Measurements from ENCODE around the gene SLC22A31. TPM values are rescaled to one million over a fixed set of nuclear protein-coding genes. Genes with fewer than 3 reads are reported as not detected.

The SLC22A31 gene
- total and polyA plus RNA-seq, 9 of the 15 experiments (the other 6 are each of a cell fraction or from before 2014, with no cell fraction given), result 0.29 to 2.2 (median 0.47) TPM; not detected in 3

GRCh38 chr16:89175280-89176146 lies 24.8 kb downstream of the SLC22A31 start (continued):
- TF ChIP-seq ZEB2 (IDR thresholded peaks at IDR 0.05), result no peak
- peak; percentile 90 for TF ChIP-seq USF1 (CRISPR knock-in tag; IDR thresholded peaks at IDR 0.05)
- peak; percentile 61; the same call in 1 of the 2 replicates for TF ChIP-seq MAX (CRISPR knock-in tag; IDR thresholded peaks at IDR 0.05)
- no peak for TF ChIP-seq SIN3B (IDR thresholded peaks at IDR 0.05; ENCODE audit: low read depth)
- TF ChIP-seq RAD51 (IDR thresholded peaks at IDR 0.05; ENCODE audit: borderline replicate concordance, low read depth), result peak; percentile 74; the same call in 1 of the 2 replicates
- no peak for TF ChIP-seq ATF3 (IDR thresholded peaks at IDR 0.05)
- TF ChIP-seq ATF3 (CRISPR knock-in tag; conservative IDR thresholded peaks at IDR 0.05), result no peak
- no peak for TF ChIP-seq TCFL5 (CRISPR knock-in tag; conservative IDR thresholded peaks at IDR 0.05)
- TF ChIP-seq CBX1 (IDR thresholded peaks at IDR 0.05; ENCODE audit: low read depth), result no peak
- no peak for TF ChIP-seq TCF15 (CRISPR knock-in tag; IDR thresholded peaks at IDR 0.05)
- TF ChIP-seq VEZF1 (CRISPR knock-in tag; IDR thresholded peaks at IDR 0.05), result no peak
- no peak for TF ChIP-seq TRIM25 (IDR thresholded peaks at IDR 0.05; ENCODE audit: borderline replicate concordance)
- no peak for TF ChIP-seq KDM2B (CRISPR knock-in tag; IDR thresholded peaks at IDR 0.05)
- no peak for TF ChIP-seq NEUROD1 (IDR thresholded peaks at IDR 0.05; ENCODE audit: borderline replicate concordance, low read depth, low read length, partially characterized antibody)
- TF ChIP-seq TOE1 (IDR thresholded peaks at IDR 0.05; ENCODE audit: borderline replicate concordance), result peak; percentile 49; the same call in 1 of the 2 replicates
- no peak for TF ChIP-seq TOE1 (CRISPR knock-in tag; IDR thresholded peaks at IDR 0.05; ENCODE audit: borderline replicate concordance, low read depth)
- no peak for TF ChIP-seq ATF4 (CRISPR knock-in tag; IDR thresholded peaks at IDR 0.05)
